ENCODE data around the gene NPIPA7.
"Not testable (repeated sequence)": the region's sequence is repeated elsewhere in the genome, so short reads cannot be mapped to it uniquely, and the experiment has no call there.

NPIPA7 gene

DNA sequence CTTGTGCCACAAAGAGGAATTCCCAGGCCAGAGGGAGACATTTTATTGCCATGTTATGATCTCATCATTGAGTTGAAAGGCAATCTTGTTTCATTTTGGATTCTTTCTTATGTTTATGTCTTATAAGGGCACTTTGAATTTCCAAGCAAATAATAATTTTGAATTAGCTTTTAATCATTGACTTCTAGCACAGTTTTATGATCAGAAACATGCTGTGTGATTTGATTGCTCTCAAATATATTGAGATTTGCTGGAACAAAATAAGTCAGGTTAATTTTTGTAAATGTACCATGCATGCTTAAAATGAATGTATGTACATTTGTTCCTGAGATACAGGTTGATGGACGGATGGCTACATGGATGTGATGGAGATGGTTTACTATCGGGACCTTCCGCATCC is at the start of gene NPIPA7:
TSS of gene NPIPA7 (plus strand) at position 301 of the 400 bp plus-strand sequence. CDS start 105 bp downstream, outside the sequence.
- DNase-seq, result not testable (repeated sequence)

DNA sequence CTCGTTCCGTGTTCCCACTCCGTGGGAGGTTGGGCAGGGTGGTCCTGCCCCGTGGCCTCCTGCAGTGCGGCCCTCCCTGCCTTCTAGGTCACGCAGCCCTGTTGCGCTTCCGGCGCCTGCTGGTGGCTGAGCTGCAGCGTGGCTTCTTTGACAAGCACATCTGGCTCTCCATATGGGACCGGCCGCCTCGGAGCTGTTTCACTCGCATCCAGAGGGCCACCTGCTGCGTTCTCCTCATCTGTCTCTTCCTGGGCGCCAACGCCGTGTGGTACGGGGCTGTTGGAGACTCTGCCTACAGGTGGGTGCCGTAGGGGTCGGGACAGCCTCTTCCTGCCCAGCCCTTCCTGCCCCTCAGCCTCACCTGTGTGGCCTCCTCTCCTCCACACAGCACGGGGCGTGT is 47.5 kb upstream of the NPIPA7 start:
- not testable (repeated sequence) for DNase-seq

DNA sequence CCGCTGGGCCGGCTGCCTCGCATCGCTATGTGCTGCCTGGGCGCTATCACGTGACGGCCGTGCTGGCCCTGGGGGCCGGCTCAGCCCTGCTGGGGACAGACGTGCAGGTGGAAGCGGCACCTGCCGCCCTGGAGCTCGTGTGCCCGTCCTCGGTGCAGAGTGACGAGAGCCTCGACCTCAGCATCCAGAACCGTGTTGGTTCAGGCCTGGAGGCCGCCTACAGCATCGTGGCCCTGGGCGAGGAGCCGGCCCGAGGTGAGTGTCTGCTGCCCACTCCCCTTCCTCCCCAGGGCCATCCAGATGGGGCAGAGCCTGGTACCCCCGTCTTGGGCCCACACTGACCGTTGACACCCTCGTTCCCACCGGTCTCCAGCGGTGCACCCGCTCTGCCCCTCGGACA is 21.4 kb upstream of the NPIPA7 start:
- DNase-seq, result not testable (repeated sequence)

DNA sequence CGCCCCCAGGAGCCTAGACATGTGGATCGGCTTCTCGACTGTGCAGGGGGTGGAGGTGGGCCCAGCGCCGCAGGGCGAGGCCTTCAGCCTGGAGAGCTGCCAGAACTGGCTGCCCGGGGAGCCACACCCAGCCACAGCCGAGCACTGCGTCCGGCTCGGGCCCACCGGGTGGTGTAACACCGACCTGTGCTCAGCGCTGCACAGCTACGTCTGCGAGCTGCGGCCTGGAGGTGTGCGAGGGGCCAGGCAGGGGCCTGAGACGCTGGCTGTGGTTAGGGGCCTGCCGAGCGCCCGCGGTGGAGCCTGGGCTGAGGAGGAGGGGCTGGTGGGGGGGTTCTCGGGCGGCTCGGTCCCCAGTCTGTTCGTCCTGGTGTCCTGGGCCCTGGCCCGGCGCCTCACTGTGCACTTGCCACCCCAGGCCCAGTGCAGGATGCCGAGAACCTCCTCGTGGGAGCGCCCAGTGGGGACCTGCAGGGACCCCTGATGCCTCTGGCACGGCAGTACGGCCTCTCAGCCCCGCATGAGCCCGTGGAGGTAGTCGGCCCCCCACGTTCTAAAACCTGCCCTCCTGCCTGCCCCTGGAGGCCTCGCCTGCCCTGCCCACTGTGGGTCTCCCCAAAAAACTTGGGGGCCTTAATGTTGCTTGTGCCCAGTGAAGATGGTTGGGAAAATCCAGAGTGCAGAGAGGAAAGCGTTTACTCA is 20.2 kb upstream of the NPIPA7 start:
- not testable (repeated sequence) for DNase-seq

DNA sequence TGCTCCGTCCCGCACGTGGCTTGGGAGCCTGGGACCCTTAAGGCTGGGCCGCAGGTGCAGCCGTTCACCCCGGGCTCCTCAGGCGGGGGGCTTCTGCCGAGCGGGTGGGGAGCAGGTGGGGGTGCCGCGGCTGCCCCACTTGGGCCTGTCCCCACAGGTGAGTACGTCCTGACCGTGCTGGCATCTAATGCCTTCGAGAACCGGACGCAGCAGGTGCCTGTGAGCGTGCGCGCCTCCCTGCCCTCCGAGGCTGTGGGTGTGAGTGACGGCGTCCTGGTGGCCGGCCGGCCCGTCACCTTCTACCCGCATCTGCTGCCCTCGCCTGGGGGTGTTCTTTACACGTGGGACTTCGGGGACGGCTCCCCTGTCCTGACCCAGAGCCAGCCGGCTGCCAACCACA is 15.3 kb upstream of the NPIPA7 start:
- not testable (repeated sequence) for DNase-seq

DNA sequence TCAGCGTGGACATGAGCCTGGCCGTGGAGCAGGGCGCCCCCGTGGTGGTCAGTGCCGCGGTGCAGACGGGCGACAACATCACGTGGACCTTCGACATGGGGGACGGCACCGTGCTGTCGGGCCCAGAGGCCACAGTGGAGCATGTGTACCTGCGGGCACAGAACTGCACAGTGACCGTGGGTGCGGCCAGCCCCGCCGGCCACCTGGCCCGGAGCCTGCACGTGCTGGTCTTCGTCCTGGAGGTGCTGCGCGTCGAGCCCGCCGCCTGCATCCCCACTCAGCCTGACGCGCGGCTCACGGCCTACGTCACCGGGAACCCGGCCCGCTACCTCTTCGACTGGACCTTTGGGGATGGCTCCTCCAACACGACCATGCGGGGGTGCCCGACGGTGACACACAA is 14.8 kb upstream of the NPIPA7 start:
- DNase-seq, result not testable (repeated sequence)

DNA sequence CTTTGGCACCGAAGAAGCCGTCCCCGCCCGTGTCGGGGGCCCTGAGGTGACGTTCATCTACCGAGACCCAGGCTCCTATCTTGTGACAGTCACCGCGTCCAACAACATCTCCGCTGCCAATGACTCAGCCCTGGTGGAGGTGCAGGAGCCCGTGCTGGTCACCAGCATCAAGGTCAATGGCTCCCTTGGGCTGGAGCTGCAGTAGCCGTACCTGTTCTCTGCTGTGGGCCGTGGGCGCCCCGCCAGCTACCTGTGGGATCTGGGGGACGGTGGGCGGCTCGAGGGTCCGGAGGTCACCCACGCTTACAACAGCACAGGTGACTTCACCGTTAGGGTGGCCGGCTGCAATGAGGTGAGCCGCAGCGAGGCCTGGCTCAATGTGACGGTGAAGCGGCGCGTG is 14.2 kb upstream of the NPIPA7 start:
- not testable (repeated sequence) for DNase-seq

DNA sequence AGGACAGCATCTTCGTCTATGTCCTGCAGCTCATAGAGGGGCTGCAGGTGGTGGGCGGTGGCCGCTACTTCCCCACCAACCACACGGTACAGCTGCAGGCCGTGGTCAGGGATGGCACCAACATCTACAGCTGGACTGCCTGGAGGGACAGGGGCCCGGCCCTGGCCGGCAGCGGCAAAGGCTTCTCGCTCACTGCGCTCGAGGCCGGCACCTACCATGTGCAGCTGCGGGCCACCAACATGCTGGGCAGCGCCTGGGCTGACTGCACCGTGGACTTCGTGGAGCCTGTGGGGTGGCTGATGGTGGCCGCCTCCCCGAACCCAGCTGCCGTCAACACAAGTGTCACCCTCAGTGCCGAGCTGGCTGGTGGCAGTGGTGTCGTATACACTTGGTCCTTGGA is 13.6 kb upstream of the NPIPA7 start:
- not testable (repeated sequence) for DNase-seq

DNA sequence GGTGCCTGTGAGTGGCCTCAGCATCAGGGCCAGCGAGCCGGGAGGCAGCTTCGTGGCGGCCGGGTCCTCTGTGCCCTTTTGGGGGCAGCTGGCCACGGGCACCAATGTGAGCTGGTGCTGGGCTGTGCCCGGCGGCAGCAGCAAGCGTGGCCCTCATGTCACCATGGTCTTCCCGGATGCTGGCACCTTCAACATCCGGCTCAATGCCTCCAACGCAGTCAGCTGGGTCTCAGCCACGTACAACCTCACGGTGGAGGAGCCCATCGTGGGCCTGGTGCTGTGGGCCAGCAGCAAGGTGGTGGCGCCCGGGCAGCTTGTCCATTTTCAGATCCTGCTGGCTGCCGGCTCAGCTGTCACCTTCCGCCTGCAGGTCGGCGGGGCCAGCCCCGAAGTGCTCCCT is 13.1 kb upstream of the NPIPA7 start:
- not testable (repeated sequence) for DNase-seq

DNA sequence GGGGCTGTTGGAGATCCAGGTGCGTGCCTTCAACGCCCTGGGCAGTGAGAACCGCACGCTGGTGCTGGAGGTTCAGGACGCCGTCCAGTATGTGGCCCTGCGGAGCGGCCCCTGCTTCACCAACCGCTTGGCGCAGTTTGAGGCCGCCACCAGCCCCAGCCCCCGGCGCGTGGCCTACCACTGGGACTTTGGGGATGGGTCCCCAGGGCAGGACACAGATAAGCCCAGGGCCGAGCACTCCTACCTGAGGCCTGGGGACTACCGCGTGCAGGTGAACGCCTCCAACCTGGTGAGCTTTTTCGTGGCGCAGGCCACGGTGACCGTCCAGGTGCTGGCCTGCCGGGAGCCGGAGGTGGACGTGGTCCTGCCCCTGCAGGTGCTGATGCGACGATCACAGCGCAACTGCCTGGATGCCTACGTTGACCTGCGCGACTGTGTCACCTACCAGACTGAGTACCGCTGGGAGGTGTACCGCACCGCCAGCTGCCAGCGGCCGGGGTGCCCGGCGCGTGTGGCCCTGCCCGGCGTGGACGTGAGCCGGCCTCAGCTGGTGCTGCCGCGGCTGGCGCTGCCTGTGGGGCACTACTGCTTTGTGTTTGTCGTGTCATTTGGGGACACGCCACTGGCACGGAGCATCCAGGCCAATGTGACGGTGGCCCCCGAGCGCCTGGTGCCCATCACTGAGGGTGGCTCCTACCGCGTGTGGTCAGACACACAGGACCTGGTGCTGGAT is 12.2 kb upstream of the NPIPA7 start:
- DNase-seq, result not testable (repeated sequence)

DNA sequence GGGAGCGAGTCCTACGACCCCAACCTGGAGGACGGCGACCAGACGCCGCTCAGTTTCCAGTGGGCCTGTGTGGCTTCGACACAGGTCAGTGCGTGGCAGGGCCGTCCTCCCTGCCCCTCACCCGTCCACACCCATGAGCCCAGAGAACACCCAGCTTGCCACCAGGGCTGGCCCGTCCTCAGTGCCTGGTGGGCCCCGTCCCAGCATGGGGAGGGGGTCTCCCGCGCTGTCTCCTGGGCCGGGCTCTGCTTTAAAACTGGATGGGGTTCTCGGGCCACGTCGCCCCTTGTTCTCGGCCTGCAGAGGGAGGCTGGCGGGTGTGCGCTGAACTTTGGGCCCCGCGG is 11.7 kb upstream of the NPIPA7 start:
- DNase-seq, result not testable (repeated sequence)

DNA sequence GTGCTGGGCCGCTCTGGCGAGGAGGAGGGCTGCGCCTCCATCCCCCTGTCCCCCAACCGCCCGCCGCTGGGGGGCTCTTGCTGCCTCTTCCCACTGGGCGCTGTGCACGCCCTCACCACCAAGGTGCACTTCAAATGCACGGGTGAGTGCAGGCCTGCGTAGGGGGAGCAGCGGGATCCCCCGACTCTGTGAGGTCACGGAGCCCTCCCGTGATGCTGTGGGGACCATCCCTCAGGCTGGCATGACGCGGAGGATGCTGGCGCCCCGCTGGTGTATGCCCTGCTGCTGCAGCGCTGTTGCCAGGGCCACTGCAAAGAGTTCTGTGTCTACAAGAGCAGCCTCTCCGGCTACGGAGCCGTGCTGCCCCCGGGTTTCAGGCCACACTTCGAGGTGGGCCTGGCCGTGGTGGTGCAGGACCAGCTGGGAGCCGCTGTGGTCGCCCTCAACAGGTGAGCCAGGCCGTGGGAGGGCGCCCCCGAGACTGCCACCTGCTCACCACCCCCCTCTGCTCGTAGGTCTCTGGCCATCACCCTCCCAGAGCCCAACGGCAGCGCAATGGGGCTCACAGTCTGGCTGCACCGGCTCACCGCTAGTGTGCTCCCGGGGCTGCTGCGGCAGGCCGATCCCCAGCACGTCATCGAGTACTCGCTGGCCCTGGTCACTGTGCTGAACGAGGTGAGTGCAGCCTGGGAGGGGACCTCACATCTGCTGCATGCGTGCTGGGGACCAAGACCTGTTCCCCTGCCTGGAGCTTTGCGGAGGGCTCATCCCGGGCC is 9.7 kb upstream of the NPIPA7 start:
- DNase-seq, result not testable (repeated sequence)

DNA sequence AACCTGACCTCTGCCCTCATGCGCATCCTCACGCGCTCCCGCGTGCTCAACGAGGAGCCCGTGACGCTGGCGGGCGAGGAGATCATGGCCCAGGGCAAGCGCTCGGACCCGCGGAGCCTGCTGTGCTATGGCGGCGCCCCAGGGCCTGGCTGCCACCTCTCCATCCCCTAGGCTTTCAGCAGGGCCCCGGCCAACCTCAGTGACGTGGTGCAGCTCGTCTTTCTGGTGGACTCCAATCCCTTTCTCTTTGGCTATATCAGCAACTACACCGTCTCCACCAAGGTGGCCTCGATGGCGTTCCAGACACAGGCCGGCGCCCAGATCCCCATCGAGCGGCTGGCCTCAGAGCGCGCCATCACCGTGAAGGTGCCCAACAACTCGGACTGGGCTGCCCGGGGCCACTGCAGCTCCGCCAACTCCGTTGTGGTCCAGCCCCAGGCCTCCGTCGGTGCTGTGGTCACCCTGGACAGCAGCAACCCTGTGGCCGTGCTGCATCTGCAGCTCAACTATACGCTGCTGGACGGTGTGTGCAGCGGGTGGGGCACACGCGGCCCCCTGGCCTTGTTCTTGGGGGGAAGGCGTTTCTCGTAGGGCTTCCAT is 7.7 kb upstream of the NPIPA7 start:
- not testable (repeated sequence) for DNase-seq

DNA sequence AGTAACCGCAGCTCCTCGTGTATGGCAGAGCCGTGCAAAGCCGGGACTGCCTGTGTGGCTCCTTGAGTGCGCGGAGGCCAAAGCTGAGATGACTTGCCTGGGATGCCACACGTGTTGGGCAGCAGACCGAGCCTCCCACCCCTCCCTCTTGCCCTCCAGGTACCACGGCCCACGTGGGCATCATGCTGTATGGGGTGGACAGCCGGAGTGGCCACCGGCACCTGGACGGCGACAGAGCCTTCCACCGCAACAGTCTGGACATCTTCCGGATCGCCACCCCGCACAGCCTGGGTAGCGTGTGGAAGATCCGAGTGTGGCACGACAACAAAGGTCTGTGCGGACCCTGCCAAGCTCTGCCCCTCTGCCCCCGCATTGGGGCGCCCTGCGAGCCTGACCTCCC is 4.7 kb upstream of the NPIPA7 start:
- not testable (repeated sequence) for DNase-seq

DNA sequence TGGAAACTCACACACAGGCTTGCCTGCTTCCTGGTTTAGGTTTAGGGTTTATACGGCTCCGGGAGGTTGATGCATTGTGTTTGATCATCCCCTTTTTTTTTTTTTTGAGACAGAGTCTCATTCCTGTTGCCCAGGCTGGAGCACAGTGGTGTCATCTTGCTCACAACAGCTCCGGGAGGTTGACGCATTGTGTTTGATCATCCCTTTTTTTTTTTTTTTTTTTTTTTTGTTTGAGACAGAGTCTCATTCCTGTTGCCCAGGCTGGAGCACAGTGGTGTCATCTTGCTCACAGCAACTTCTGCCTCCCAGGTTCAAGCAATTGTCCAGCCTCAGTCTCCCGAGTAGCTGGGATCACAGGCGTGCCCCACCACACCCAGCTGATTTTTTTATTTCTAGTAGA is 20.7 kb downstream of the NPIPA7 start:
- not testable (repeated sequence) for DNase-seq

DNA sequence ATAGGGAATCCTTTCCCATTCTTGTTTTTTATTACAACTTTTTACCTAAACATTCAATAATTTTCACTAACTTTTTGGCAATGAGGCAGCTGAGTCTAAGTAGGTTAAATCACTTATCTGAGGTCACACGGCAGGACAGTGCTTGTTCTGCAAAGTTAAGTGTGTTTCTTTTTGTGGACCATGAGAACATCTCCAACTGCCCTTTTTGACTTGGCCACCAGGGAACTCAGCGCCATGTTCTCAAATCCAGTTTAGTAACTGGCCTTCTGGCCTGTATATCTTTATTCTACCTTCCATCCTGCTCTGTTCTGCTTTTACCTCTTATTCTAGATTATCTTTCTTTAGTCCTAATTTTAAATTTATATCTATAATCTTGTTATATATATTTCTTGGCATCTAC is 23.4 kb downstream of the NPIPA7 start:
- DNase-seq, result not testable (repeated sequence)

DNA sequence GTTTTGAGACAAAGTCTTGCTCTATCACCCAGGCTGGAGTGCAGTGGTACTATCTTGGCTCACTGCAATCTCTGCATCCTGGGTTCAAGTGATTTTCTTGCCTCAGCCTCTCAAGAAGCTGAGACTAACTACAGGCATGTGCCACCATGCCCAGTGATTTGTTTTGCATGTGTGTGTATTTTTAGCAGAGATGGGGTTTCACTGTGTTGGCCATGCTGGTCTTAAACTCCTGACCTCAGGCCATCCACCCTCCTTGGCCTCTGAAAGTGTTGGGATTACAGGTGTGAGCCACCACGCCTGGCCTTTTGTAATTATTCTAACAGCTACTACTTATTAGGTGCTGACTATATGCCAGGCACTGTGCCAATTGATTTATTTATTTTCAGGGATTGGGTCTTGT is 25.3 kb downstream of the NPIPA7 start:
- not testable (repeated sequence) for DNase-seq

DNA sequence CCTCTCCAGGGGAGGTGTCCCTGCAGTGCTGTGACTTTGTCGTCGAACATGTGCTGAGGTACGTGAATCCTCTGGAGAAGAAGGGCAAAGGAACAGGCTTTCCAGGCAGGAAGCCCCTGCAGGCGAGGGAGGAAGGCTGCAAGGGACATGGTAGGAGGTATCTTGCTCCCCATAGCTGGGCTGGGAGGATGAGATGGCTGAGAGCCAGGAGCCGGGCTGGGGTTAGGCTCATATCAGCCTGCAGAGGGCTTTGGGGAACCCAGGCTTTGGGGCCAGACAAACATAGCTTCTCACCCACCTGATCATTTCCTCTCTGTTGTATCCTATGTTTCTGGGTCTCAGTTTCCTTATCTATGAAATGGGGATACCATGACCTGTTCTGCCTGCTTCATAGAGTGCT is 26.5 kb downstream of the NPIPA7 start:
- not testable (repeated sequence) for DNase-seq

DNA sequence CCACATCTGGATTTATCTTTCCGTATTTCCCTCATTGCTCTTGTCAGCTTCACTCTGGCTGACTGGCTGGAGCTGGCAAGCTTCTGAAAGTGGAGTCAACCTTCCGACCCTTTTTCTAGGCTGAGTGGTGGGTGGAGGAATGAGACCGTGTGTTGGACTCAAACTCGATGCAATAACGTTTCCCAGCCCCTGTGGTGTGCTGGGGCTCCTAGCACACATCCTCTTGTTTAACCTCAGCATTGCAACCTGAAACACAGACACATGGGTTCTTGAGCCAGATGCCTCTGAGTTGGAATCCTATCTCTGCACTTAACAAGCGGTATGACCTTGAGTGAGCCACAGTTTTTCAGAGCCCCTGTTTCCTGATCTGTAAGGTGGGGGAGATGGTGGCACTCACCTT is 29.5 kb downstream of the NPIPA7 start:
- DNase-seq, result not testable (repeated sequence)

DNA sequence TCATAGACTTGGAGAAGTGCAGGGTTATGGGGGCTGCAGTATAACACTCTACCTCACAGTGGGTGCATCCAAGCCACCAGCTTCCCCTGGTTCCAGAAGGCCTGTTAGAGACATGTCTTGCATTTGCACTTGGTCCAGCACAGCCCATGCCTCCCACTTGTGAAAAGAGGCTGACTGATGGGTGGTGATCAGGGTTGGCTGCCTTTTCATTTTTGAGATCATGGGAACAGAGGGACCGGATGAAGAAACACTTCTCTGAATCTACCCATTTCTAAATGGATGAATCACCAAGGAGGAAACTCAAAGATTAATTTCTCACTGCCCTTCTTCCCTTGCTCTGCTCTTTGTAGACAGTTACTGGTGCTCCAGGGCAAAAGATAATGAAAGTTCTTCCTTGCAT is 34.8 kb downstream of the NPIPA7 start:
- not testable (repeated sequence) for DNase-seq

DNA sequence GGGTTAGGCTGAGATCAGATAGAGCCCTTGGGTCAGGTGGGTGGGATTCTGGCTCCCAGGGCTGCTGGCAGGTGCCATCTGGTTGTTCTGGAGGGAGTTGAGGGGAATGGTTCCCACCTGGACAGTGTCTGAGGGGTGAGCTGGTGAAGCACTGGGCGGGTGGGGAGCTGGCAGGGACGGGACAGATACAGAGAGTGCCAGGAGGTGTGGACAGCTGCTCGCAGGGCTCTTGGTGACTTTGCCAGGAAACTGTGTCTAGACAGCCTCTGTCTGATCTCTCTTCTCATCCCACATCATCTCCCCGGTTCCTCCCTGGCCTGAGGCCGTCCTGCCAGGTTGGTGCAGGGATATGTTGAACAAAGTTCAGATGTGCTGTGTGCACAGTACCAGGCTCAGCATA is 38.1 kb downstream of the NPIPA7 start:
- DNase-seq, result not testable (repeated sequence)

DNA sequence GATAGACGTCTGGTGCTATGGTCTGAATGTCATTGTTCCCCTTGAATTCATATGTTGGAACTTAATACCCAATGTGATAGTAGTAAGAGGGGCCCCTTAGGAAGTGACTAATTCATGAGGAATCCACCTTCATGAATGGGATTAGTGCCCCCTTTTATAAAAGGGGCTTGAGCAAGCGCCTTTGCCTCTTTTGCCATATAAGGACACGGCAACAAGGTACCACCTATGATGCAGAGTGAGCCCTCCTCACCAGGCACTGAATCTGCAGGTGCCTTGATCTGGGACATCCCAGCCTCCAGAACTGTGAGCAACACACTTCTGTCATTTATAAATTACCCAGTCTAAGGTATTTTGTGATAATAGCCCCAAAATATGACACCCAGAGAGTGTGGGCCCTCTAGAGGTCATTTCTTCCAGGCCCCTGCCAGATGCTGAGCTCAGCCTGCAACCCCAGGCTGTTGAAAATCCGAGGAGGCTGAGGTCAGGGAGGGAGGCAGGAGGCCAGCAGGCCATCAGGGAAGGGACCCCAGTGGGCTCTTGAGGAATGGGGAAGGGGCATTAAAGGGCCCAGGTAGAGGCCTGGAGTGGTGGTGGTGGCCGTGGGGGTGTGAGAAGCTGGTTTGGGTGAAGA is 39.1 kb downstream of the NPIPA7 start:
- DNase-seq, result not testable (repeated sequence)

DNA sequence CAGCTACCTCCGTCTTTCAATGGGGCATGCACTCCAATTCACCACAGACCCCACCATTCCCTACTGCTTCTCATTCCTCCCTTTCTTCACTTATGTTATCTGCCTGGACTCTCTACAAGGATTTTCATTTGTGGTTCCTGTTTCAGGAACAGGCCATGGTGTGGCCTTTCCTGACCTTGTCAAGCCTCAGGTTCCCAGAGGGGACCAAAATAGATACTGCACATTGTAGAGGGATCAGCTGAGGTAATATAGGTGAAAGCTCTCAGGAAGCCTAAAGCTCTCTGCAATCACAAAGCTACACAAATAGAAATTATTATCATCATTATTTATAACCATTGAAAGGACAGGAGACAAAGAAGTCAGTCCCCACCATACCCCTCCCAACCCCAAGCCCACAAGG is 41.6 kb downstream of the NPIPA7 start:
- DNase-seq, result not testable (repeated sequence)

Data from NCI-H1105 treated with DMSO at 0.1 percent for 48 hours (cell line).